Liver (tissue), 9 donors: ENCODE results near the gene SLC19A2. TPM values are rescaled to one million over a fixed set of nuclear protein-coding genes. Genes with fewer than 3 reads are reported as not detected.

Experiments
- DNase-seq: peaks from one replicate; pipeline ENCODE4 v3.0.0-alpha.2; 2017; ENCODE audit warnings: low spot score
- H3K27ac ChIP-seq, 2 donors: one replicate each; pipeline ENCODE4 v1.7.0; 2013; ENCODE audit warnings: inconsistent platforms in 2 of 2, low read length in 2 of 2, control low read depth in 1 of 2, low read depth in 1 of 2, mild to moderate bottlenecking in 1 of 2
- H3K27me3 ChIP-seq, 4 donors: one replicate each; pipeline versions ENCODE4 v1.6.1 to v1.7.0; 2013; ENCODE audit warnings: low read length in 3 of 4, inconsistent platforms in 1 of 4, mild to moderate bottlenecking in 1 of 4, moderate library complexity in 1 of 4; ENCODE audit not compliant: control insufficient read depth in 4 of 4, insufficient read depth in 4 of 4
- H3K36me3 ChIP-seq, 4 donors: one replicate each; pipeline versions ENCODE4 v1.6.1 to v1.7.0; 2013; ENCODE audit warnings: low read length in 3 of 4, mild to moderate bottlenecking in 3 of 4, low read depth in 1 of 4, moderate library complexity in 1 of 4; ENCODE audit not compliant: control insufficient read depth in 4 of 4, insufficient read depth in 3 of 4
- H3K4me1 ChIP-seq, 4 donors: one replicate each; pipeline versions ENCODE4 v1.6.1 to v1.7.0; 2013; ENCODE audit warnings: low read length in 3 of 4, mild to moderate bottlenecking in 3 of 4, moderate library complexity in 1 of 4; ENCODE audit not compliant: control insufficient read depth in 4 of 4, insufficient read depth in 4 of 4
- H3K4me3 ChIP-seq, 3 donors: one replicate each; pipeline versions ENCODE4 v1.6.1 to v1.7.0; 2013; ENCODE audit warnings: low read length in 3 of 3, control low read depth in 1 of 3, low read depth in 1 of 3, mild to moderate bottlenecking in 1 of 3
- H3K9ac ChIP-seq, 2 donors: one replicate each; pipeline ENCODE4 v1.7.0; 2013; ENCODE audit warnings: low read length in 2 of 2, mild to moderate bottlenecking in 2 of 2, moderate library complexity in 2 of 2, control low read depth in 1 of 2, low read depth in 1 of 2
- H3K9me3 ChIP-seq, 4 donors: one replicate each; pipeline versions ENCODE4 v1.6.1 to v1.7.0; 2013; ENCODE audit warnings: low read length in 3 of 4; ENCODE audit not compliant: control insufficient read depth in 4 of 4
- CTCF ChIP-seq: fragments of 150-350 bp; IDR thresholded peaks from 2 replicates; pipeline ENCODE4 v1.5.1; 2017; ENCODE audit warnings: improper control_type of control experiment, low read depth, low read length; ENCODE audit not compliant: missing input control
- EGR1 ChIP-seq, 2 donors: IDR thresholded peaks; 2 replicates each; pipeline ENCODE4 v1.6.1; 2016 to 2018; ENCODE audit warnings: antibody characterized with exemption in 2 of 2, low read depth in 2 of 2
- FOXA1 ChIP-seq: IDR thresholded peaks from 2 replicates; pipeline ENCODE4 v1.6.1; 2016; ENCODE audit warnings: antibody characterized with exemption
- FOXA2 ChIP-seq: IDR thresholded peaks from 2 replicates; pipeline ENCODE4 v1.6.1; 2016; ENCODE audit warnings: antibody characterized with exemption
- GABPA ChIP-seq, 2 donors: IDR thresholded peaks in 1 of 2; conservative IDR thresholded peaks in 1 of 2; 2 replicates each; pipeline ENCODE4 v1.6.1; 2016; ENCODE audit warnings: antibody characterized with exemption in 2 of 2, mild to moderate bottlenecking in 1 of 2, moderate library complexity in 1 of 2
- HNF4A ChIP-seq, 2 donors: conservative IDR thresholded peaks; 2 replicates each; pipeline ENCODE4 v1.6.1; 2016; ENCODE audit warnings: antibody characterized with exemption in 2 of 2, mild to moderate bottlenecking in 2 of 2
- HNF4G ChIP-seq: IDR thresholded peaks from 2 replicates; pipeline ENCODE4 v1.6.1; 2016; ENCODE audit warnings: antibody characterized with exemption
- JUND ChIP-seq, 2 donors: IDR thresholded peaks; 2 replicates each; pipeline ENCODE4 v1.6.1; 2016; ENCODE audit warnings: antibody characterized with exemption in 2 of 2
- NR2F2 ChIP-seq: IDR thresholded peaks from 2 replicates; pipeline ENCODE4 v1.6.1; 2016; ENCODE audit warnings: antibody characterized with exemption
- RAD21 ChIP-seq, 2 donors: IDR thresholded peaks; 2 replicates each; pipeline ENCODE4 v1.6.1; 2016; ENCODE audit warnings: antibody characterized with exemption in 2 of 2, mild to moderate bottlenecking in 2 of 2
- RXRA ChIP-seq, 2 donors: IDR thresholded peaks; 2 replicates each; pipeline ENCODE4 v1.6.1; 2017 to 2018; ENCODE audit warnings: antibody characterized with exemption in 2 of 2, mild to moderate bottlenecking in 1 of 2
- SP1 ChIP-seq: IDR thresholded peaks from 2 replicates; pipeline ENCODE4 v1.6.1; 2018; ENCODE audit warnings: antibody characterized with exemption, mild to moderate bottlenecking
- TAF1 ChIP-seq: conservative IDR thresholded peaks from 2 replicates; pipeline ENCODE4 v1.6.1; 2016; ENCODE audit warnings: antibody characterized with exemption, mild to moderate bottlenecking
- YY1 ChIP-seq: IDR thresholded peaks from 2 replicates; pipeline ENCODE4 v1.6.1; 2016; ENCODE audit warnings: antibody characterized with exemption, mild to moderate bottlenecking
- WGBS: extraction: QIAGEN DNeasy Blood & Tissue Kit; methylation state at CpG from one replicate; pipeline ENCODE4 v1.1.7; 2013; 5-methylcytosine and 5-hydroxymethylcytosine counted together
- polyA plus RNA-seq, 2 donors: library from polyadenylated mRNA; stranded (reverse) in 1 of 2; unstranded in 1 of 2; fragments of 200-250 nt in 1 of 2; fragments of >200 nt in 1 of 2; fragmentation: Nextera tagmentation in 1 of 2; extraction: Ambion mirVana in 1 of 2; gene quantifications; one replicate each; pipeline versions ENCODE4 v1.2.1 to v1.2.3, GENCODE V29; 2013 to 2015
- total RNA-seq, 2 donors: library from RNA; depleted of rRNA; stranded (reverse); fragments of >200 nt; gene quantifications; one replicate each; pipeline ENCODE4 v1.2.3, GENCODE V29; 2014
- TF ChIP-seq, protein P1 (sequence below): IDR thresholded peaks from 2 replicates; pipeline ENCODE4 v1.6.1; 2016; ENCODE audit warnings: antibody characterized with exemption, mild to moderate bottlenecking
- TF ChIP-seq, protein P2 (sequence below): IDR thresholded peaks from 2 replicates; pipeline ENCODE4 v1.6.1; 2016; ENCODE audit warnings: antibody characterized with exemption
- TF ChIP-seq, protein P3 (sequence below): IDR thresholded peaks from 2 replicates; pipeline ENCODE4 v1.6.1; 2016; ENCODE audit warnings: antibody characterized with exemption
- TF ChIP-seq, protein P4 (sequence below): IDR thresholded peaks from 2 replicates; pipeline ENCODE4 v1.6.1; 2016; ENCODE audit warnings: antibody characterized with exemption
- donor health status: healthy.
- donor health status: healthy.
- donor health status: healthy.
- donor health status: healthy.
- donor health status: healthy.

SLC19A2 gene
- total and polyA plus RNA-seq, 4 donors, result 4.8 to 18.7 (median 9.8) TPM

- TF ChIP-seq HNF4A (conservative IDR thresholded peaks at IDR 0.05), result no peak
- TF ChIP-seq, protein P1, sequence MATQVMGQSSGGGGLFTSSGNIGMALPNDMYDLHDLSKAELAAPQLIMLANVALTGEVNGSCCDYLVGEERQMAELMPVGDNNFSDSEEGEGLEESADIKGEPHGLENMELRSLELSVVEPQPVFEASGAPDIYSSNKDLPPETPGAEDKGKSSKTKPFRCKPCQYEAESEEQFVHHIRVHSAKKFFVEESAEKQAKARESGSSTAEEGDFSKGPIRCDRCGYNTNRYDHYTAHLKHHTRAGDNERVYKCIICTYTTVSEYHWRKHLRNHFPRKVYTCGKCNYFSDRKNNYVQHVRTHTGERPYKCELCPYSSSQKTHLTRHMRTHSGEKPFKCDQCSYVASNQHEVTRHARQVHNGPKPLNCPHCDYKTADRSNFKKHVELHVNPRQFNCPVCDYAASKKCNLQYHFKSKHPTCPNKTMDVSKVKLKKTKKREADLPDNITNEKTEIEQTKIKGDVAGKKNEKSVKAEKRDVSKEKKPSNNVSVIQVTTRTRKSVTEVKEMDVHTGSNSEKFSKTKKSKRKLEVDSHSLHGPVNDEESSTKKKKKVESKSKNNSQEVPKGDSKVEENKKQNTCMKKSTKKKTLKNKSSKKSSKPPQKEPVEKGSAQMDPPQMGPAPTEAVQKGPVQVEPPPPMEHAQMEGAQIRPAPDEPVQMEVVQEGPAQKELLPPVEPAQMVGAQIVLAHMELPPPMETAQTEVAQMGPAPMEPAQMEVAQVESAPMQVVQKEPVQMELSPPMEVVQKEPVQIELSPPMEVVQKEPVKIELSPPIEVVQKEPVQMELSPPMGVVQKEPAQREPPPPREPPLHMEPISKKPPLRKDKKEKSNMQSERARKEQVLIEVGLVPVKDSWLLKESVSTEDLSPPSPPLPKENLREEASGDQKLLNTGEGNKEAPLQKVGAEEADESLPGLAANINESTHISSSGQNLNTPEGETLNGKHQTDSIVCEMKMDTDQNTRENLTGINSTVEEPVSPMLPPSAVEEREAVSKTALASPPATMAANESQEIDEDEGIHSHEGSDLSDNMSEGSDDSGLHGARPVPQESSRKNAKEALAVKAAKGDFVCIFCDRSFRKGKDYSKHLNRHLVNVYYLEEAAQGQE, result no peak
- no peak for TF ChIP-seq CTCF
- TF ChIP-seq JUND (IDR thresholded peaks at IDR 0.05), result no peak
- TF ChIP-seq TAF1, result no peak
- no peak for TF ChIP-seq YY1
- TF ChIP-seq, protein P2, sequence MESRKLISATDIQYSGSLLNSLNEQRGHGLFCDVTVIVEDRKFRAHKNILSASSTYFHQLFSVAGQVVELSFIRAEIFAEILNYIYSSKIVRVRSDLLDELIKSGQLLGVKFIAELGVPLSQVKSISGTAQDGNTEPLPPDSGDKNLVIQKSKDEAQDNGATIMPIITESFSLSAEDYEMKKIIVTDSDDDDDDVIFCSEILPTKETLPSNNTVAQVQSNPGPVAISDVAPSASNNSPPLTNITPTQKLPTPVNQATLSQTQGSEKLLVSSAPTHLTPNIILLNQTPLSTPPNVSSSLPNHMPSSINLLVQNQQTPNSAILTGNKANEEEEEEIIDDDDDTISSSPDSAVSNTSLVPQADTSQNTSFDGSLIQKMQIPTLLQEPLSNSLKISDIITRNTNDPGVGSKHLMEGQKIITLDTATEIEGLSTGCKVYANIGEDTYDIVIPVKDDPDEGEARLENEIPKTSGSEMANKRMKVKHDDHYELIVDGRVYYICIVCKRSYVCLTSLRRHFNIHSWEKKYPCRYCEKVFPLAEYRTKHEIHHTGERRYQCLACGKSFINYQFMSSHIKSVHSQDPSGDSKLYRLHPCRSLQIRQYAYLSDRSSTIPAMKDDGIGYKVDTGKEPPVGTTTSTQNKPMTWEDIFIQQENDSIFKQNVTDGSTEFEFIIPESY, result no peak
- TF ChIP-seq, protein P3, sequence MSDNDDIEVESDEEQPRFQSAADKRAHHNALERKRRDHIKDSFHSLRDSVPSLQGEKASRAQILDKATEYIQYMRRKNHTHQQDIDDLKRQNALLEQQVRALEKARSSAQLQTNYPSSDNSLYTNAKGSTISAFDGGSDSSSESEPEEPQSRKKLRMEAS, result no peak
- no peak for TF ChIP-seq FOXA1
- no peak for TF ChIP-seq FOXA2
- no peak for TF ChIP-seq HNF4G
- no peak for TF ChIP-seq RXRA (IDR thresholded peaks at IDR 0.05)
- TF ChIP-seq NR2F2, result no peak
- TF ChIP-seq, protein P4, sequence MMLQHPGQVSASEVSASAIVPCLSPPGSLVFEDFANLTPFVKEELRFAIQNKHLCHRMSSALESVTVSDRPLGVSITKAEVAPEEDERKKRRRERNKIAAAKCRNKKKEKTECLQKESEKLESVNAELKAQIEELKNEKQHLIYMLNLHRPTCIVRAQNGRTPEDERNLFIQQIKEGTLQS, result no peak
- TF ChIP-seq SP1, result no peak
- TF ChIP-seq EGR1 (IDR thresholded peaks at IDR 0.05; ENCODE audit: low read depth in 2 of 2), result no peak
- no peak for TF ChIP-seq GABPA (IDR thresholded peaks at IDR 0.05 in 1 of 2, conservative IDR thresholded peaks at IDR 0.05 in 1 of 2)
- no peak for TF ChIP-seq RAD21 (IDR thresholded peaks at IDR 0.05)
Measured at GRCh38 chr1:169479363-169480066, 6.2 kb downstream of the SLC19A2 start.

More at GRCh38 chr1:169479363-169480066, 6.2 kb downstream of the SLC19A2 start:
- no peak for DNase-seq
- Histone ChIP-seq H3K27ac (no peak overlapping the region), H3K4me1 (peaks cover 5 to 31% (median 15%) of the 10 kb centered on the region in 4 donors), H3K4me3 (no peak overlapping the region), H3K9me3 (no peaks in the 10 kb centered on the region), H3K36me3 (peaks cover 1 to 12% (median 8%) of the 10 kb centered on the region in 4 donors), H3K27me3 (no peaks in the 10 kb centered on the region), H3K9ac (no peak overlapping the region)
- 88% methylated on average over 1 of the region's 1 CpG for WGBS
